GM12891 (cell line): ENCODE measurements around the gene RERE.

ENCODE experiments used
- POLR2A ChIP-seq: IDR thresholded peaks from 2 replicates; pipeline ENCODE4 v1.6.1; 2011; ENCODE audit warnings: low read depth, low read length, control low read depth
- POLR2AphosphoS5 ChIP-seq: IDR thresholded peaks from 2 replicates; pipeline ENCODE4 v1.6.1; 2011; ENCODE audit warnings: low read depth, low read length, control low read depth
- POU2F2 ChIP-seq: IDR thresholded peaks from 2 replicates; pipeline ENCODE4 v1.6.1; 2011; ENCODE audit warnings: low read depth, mild to moderate bottlenecking, control low read depth, low read length, moderate library complexity
- SPI1 ChIP-seq: IDR thresholded peaks from 2 replicates; pipeline ENCODE4 v1.6.1; 2011; ENCODE audit warnings: low read depth, low read length, control low read depth
- TAF1 ChIP-seq: IDR thresholded peaks from 2 replicates; pipeline ENCODE4 v1.6.1; 2011; ENCODE audit warnings: low read depth, low read length, control low read depth

- TF ChIP-seq TAF1, result no peak
- no peak for TF ChIP-seq POLR2A
- TF ChIP-seq POLR2AphosphoS5, result no peak
- no peak for TF ChIP-seq POU2F2
- TF ChIP-seq SPI1, result no peak
These were observed 451.6 kb downstream of the RERE start for GRCh38 chr1:8365661-8366362.
